Coronary artery (tissue), 2 donors: ENCODE measurements around the gene RNF182.

Experiments
- DNase-seq: peaks from one replicate; pipeline ENCODE4 v3.0.0-alpha.2; 2017; ENCODE audit warnings: low spot score
- H3K27ac ChIP-seq, 2 donors: fragments of 200-600 bp; sonication (generic); one replicate each; pipeline ENCODE4 v1.5.1; 2016 to 2019
- H3K4me3 ChIP-seq: fragments of 200-600 bp; sonication (generic); 2 replicates; pipeline ENCODE4 v1.5.1; 2016; ENCODE audit warnings: mild to moderate bottlenecking, moderate library complexity
- CTCF ChIP-seq: fragments of 200-600 bp; sonication (generic); IDR thresholded peaks from one replicate; pipeline ENCODE4 v1.5.1; 2019; ENCODE audit warnings: antibody characterized with exemption

RNF182 gene

GRCh38 chr6:13917141-13917540 is 7.6 kb upstream of the RNF182 start:
- Histone ChIP-seq H3K4me3 (no peak overlapping the region), H3K27ac (no peak overlapping the region)
- no peak for DNase-seq
- TF ChIP-seq CTCF, result no peak

- no peak for TF ChIP-seq CTCF
- no peak for DNase-seq
- Histone ChIP-seq H3K4me3 (no peak overlapping the region), H3K27ac (no peak overlapping the region)
Observed at GRCh38 chr6:13918686-13919250, 6.0 kb upstream of the RNF182 start.

GRCh38 chr6:13919861-13920260 is 4.9 kb upstream of the RNF182 start:
- no peak overlapping the region for H3K27ac ChIP-seq
- no peak for DNase-seq
- no peak overlapping the region for H3K4me3 ChIP-seq
- no peak for TF ChIP-seq CTCF

- Histone ChIP-seq H3K4me3 (no peak overlapping the region), H3K27ac (no peak overlapping the region)
- DNase-seq, result no peak
- no peak for TF ChIP-seq CTCF
Observed at GRCh38 chr6:13920552-13920951, 4.2 kb upstream of the RNF182 start.

- no peak for DNase-seq
- no peak overlapping the region for H3K27ac ChIP-seq
- no peak overlapping the region for H3K4me3 ChIP-seq
- no peak for TF ChIP-seq CTCF
Observed at GRCh38 chr6:13922750-13923149, 2.0 kb upstream of the RNF182 start.

- H3K4me3 ChIP-seq, result peak overlapping the region; percentile 67
- DNase-seq, result no peak
- H3K27ac ChIP-seq, result peak overlapping the region in 1 of 2 donors; percentile 12
Observed at GRCh38 chr6:13923527-13924145, 1.1 kb upstream of the RNF182 start.

More at GRCh38 chr6:13923527-13924145, 1.1 kb upstream of the RNF182 start:
- no peak for TF ChIP-seq CTCF
